HG02973 (cell line): Measurements from ENCODE around the gene PLD1.
"Not testable (repeated sequence)": the region's sequence is repeated elsewhere in the genome, so short reads cannot be mapped to it uniquely, and the experiment has no call there.

Experiments used
- ATAC-seq: cut with Tn5 transposase; IDR thresholded peaks from one replicate; pipeline ENCODE4 v1.9.1; 2021; ENCODE audit warnings: moderate library complexity; ENCODE audit not compliant: unreplicated experiment

Gene PLD1

DNA sequence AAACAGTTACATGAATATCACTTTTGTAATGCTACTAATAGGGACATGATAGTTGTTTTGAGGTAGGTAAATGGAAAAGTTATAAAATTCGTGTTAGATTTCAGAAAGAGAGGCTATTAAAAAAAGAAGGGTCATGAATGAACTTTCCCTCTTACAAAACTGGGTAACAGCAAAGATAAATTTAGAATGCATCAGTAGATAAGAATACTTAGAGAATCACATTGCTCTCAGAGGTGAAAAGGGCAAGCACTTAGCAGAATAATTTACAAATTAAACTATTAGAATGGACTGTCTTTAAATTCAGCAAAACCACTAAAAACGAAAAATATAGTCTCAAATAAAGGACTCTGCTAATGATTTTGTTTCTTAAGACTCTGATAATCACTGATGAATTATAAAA lies 167.2 kb downstream of the PLD1 start:
- ATAC-seq = no peak

GRCh38 chr3:171640520-171641412 lies 169.5 kb downstream of the PLD1 start:
- ATAC-seq = no peak

- ATAC-seq = no peak
Observed at GRCh38 chr3:171636666-171637065, 173.6 kb downstream of the PLD1 start.

DNA sequence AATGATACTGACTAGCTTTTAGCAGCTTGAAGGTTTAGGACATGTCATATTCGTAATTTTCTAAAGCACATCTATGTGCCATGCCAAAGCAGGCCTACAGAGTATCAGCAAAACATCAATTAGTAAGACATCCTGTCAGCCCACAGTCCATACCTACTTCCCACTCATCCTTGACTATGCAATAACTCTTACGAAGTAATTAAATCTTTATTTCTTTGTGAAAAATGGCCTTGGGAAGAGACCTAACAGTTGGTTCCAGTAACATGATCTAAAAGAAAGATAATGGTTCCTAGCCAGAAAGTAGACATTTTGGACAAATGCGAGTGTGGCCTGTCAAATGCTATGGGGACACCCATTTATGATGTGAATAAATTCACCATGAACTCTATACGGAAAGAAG lies 177.5 kb downstream of the PLD1 start:
- ATAC-seq = no peak

DNA sequence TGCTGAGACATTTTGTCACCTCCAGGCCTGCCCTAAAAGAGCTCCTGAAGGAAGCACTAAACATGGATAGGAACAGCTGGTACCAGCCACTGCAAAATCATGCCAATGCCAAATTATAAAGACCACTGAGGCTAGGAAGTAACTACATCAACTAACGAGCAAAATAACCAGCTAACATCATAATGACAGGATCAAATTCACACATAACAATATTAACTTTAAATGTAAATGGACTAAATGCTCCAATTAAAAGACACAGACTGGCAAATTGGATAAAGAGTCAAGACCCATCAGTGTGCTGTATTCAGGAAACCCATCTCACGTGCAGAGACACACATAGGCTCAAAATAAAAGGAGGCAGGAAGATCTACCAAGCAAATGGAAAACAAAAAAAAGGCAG lies 183.5 kb downstream of the PLD1 start:
- not testable (repeated sequence) for ATAC-seq

- no peak for ATAC-seq
Observed at GRCh38 chr3:171622126-171622525, 188.2 kb downstream of the PLD1 start.

GRCh38 chr3:171620825-171621434 lies 189.4 kb downstream of the PLD1 start:
- no peak for ATAC-seq

GRCh38 chr3:171616798-171617197 lies 193.5 kb downstream of the PLD1 start:
- no peak for ATAC-seq

- no peak for ATAC-seq
Observed at GRCh38 chr3:171615686-171616085, 194.6 kb downstream of the PLD1 start.

DNA sequence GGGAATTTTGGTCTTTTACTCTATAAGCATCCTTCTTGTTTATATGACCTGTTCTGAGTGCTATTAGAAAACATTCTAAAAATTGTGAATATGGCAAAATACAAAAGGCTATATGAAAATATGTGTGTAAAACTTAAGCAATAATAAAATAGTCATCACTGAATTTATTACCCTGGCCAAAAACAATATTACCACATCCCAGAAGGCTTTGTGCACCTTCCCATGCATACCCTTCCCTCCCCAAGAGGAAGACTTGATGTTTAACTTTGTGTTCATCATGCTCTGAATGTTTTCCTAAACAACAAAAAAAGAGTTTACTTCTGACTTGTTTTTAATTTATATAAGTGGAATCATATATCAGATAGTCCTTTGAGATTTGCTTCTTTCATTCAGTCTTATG lies 195.0 kb downstream of the PLD1 start:
- ATAC-seq = no peak

- no peak for ATAC-seq
Observed at GRCh38 chr3:171614318-171614921, 195.9 kb downstream of the PLD1 start.

GRCh38 chr3:171607452-171607851 lies 202.8 kb downstream of the PLD1 start:
- ATAC-seq = no peak

DNA sequence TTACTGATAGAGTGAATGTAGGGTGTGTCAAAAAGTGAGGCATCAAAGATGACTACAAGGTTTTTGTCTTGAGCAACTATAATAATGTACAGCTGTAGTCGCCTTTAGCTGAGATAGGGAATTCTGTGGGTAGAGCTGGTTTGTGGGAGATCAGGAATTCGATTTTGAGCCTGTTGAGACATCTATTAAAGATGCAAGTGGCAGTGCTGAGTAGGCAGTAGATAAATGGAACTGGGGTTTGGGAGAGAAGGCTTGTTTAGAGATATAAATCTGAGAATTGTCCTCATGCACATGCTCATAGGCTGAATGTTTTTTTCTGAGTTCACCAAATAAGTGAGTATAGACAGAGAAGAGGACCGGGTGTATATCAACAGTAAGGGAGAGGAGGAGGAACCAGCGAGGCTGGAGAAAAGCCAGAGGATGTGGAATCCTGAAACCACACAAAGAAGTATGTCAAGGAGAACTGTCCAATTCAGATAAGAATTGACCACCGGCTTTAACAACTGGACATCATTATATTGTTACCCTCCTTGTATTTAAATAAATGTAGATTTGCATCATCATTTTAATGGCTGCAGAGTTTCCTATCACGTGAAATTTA lies 204.0 kb downstream of the PLD1 start:
- no peak for ATAC-seq

DNA sequence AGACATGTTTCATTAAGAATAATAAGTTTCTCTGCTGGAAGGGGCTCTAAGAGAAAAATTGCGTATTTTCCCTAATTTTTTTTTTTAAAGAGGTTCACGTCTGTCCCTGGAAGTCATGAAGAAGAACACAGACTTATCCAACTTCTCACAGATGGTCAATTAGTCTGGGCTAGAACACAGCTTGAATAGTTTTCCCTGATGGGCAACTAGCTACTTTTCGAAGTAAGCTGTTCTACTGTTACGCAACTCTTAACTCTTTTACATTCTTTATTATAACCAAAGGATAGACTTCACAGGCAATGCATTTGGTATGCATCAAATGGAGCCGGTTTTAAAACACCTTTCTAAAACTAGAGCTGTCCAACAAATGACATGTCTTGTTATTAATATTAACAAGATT lies 205.9 kb downstream of the PLD1 start:
- ATAC-seq = no peak

DNA sequence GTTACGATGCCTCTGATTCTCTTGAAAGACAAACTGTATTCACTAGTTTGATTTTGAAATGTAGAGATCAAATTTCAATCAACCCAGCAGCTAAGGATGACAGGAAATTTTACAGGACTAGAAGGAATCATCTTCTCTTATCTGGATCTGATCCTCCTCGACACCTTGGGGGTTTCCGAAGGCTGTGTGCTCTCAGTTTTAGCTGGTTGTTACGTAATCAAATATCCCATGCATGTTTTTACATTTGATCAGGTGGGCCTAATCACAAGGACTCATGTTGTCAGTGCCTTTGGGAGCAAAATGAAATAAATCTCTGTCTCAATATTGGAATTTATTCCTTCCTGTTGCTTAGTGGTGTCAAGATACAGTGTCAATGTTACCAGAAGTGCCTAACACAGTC lies 208.2 kb downstream of the PLD1 start:
- no peak for ATAC-seq

DNA sequence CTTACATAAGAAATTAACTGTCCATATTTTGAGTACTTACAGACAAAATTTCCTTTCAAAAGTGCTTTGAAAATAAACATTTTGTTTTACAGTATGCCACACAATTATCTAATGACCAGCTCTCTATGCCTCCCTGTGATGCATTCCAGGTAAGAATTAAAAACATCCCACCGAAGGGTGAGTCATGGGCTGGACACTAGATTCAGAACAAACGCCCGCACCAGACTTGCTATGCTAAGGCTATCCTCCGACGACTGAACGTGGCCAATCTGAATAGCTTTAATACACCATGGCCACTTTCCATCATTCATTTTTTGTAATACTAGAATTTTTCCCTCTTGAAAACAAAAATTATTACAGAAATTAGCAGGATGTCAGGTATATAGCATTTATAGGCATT lies 210.3 kb downstream of the PLD1 start:
- ATAC-seq = no peak

DNA sequence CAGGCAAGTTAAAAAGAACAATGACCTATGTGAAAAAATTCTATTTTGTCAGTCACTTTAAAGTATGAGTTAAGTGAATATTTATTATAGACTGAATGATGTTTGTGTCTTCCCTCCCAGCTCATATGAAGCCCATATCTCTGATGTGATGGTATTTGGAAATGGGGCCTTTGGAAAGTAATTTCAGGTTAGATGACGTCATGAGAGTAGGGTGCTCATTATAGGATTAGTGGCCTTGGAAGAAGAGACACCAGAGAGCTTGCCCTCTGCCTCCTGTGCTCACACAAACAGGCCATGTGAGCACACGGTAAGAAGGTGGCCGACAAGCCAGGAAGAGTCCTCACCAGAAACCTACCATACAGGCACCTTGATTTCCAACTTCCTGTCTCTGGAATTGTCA lies 211.3 kb downstream of the PLD1 start:
- no peak for ATAC-seq

GRCh38 chr3:171592786-171593185 lies 217.5 kb downstream of the PLD1 start:
- ATAC-seq = no peak

- no peak for ATAC-seq
Observed at GRCh38 chr3:171591070-171591469, 219.2 kb downstream of the PLD1 start.

GRCh38 chr3:171586274-171586673 lies 224.0 kb downstream of the PLD1 start:
- no peak for ATAC-seq

DNA sequence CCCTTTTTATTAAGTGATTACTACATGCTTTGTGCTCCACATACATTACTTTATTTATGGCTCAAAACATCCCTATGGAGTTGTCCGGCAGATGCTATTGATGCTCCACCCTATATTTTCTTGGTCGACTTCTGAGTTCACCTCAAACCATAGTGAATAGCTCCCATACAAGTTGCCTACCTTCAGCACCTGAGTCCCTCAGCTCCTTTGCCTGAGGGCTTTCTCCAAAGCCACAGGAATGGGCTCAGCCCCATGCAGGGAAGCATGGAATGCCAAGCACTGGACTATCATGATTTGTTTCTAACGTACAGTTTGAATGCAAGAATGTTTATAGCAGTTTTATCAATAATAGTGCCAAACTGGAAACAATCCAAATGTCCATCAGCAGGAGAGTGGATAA lies 225.2 kb downstream of the PLD1 start:
- ATAC-seq = no peak

DNA sequence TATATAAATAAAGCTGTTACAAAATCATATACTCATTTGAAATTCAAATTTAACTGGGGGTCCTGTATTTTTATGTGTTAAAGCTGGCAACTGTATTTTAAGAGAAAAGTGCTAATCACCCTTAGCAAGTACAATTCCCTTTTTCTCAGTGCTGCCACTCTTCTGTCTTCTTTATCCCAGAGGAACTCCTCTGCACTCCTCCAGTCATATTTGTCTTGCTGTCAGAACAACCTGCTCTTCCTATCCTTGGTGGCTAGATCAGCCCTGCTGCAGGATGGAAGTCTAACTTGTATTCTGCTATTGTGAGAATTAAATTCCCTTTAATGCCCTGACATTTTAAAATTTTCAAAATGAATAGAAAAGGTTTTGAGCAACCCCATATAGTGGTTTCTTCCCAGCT lies 226.2 kb downstream of the PLD1 start:
- no peak for ATAC-seq
